A549 (cell line): ENCODE measurements around the gene MRPL36. TPM values are rescaled to one million over a fixed set of nuclear protein-coding genes. Genes with fewer than 3 reads are reported as not detected.

Experiments
- ATAC-seq, 2 experiments: fragments of 200-7000 bp in 1 of 2; fragments of >200 bp in 1 of 2; cut with Nextera tagmentation in 1 of 2; cut with Tn5 transposase in 1 of 2; 3 replicates each; pipeline versions ENCODE4 v1.8.0 to v1.9.1; 2018 to 2020; ENCODE audit warnings: mild to moderate bottlenecking in 1 of 2, moderate library complexity in 1 of 2
- CTCF ChIA-PET: fragments of 300-600 bp; sonication (Branson Sonifier 250); formaldehyde crosslinking; extraction: SDS; loops from one replicate; lab custom pipeline; 2021; ENCODE audit warnings: antibody characterized with exemption, inconsistent platforms; lab: Yijun Ruan, JAX
- POLR2A ChIA-PET: fragments of 350-600 bp; formaldehyde crosslinking; extraction: SDS; loops from one replicate; lab custom pipeline; 2021; ENCODE audit warnings: antibody characterized with exemption, inconsistent platforms; lab: Yijun Ruan, JAX
- DNase-seq, 2 experiments: peaks; one replicate each; pipeline versions ENCODE4 v3.0.0 to v3.0.0-alpha.2; 2011 to 2016; ENCODE audit warnings: low read depth in 1 of 2, low spot score in 1 of 2
- FAIRE-seq: peaks from 2 replicates; lab custom pipeline; 2011; peaks lifted over from hg19 to GRCh38; lab: Jason Lieb, UNC
- H3K27ac ChIP-seq, 2 experiments: fragments of >200 bp; sonication (Bioruptor Twin); formaldehyde crosslinking; 3 replicates each; pipeline ENCODE4 v1.5.1; 2016 to 2017
- H3K4me1 ChIP-seq: fragments of >200 bp; sonication (Bioruptor Twin); formaldehyde crosslinking; 3 replicates; pipeline ENCODE4 v1.6.1; 2016
- H3K4me2 ChIP-seq: fragments of >200 bp; sonication (Bioruptor Twin); formaldehyde crosslinking; 3 replicates; pipeline ENCODE4 v1.6.1; 2016
- H3K4me3 ChIP-seq: fragments of >200 bp; sonication (Bioruptor Twin); formaldehyde crosslinking; 3 replicates; pipeline ENCODE4 v1.5.1; 2016
- H3K9me3 ChIP-seq: fragments of >200 bp; sonication (Bioruptor Twin); formaldehyde crosslinking; 3 replicates; pipeline ENCODE4 v1.6.1; 2016
- CEBPB ChIP-seq, 2 experiments: fragments of >200 bp in 1 of 2; sonication (Bioruptor Twin) in 1 of 2; formaldehyde crosslinking in 1 of 2; IDR thresholded peaks; 2 replicates each; pipeline ENCODE4 v1.6.1; 2012 to 2016
- CHD2 ChIP-seq: fragments of 150-350 bp; IDR thresholded peaks from 2 replicates; pipeline ENCODE4 v1.6.1; 2014; ENCODE audit warnings: low read length; ENCODE audit not compliant: partially characterized antibody
- EHF ChIP-seq: fragments of 250-450 bp; sonication (Bioruptor Pico); IDR thresholded peaks from 2 replicates; pipeline ENCODE4 v1.5.0; 2020; ENCODE audit warnings: mild to moderate bottlenecking
- EP300 ChIP-seq, 2 experiments: fragments of >200 bp; sonication (Bioruptor Twin); formaldehyde crosslinking; IDR thresholded peaks; 2 replicates in 1 of 2; 3 replicates in 1 of 2; pipeline ENCODE4 v1.6.1; 2016 to 2017
- ESRRA ChIP-seq: fragments of 150-350 bp; IDR thresholded peaks from 2 replicates; pipeline ENCODE4 v1.6.1; 2014; ENCODE audit warnings: mild to moderate bottlenecking, low read length, borderline replicate concordance
- FOXS1 ChIP-seq: fragments of 250-450 bp; sonication (Bioruptor Pico); IDR thresholded peaks from 2 replicates; pipeline ENCODE4 v1.5.0; 2020; ENCODE audit warnings: mild to moderate bottlenecking, moderate library complexity
- HOXA7 ChIP-seq: fragments of 250-450 bp; sonication (Bioruptor Pico); IDR thresholded peaks from 2 replicates; pipeline ENCODE4 v1.5.0; 2020; ENCODE audit warnings: mild to moderate bottlenecking, moderate library complexity
- HOXB5 ChIP-seq: fragments of 250-450 bp; sonication (Bioruptor Pico); IDR thresholded peaks from 2 replicates; pipeline ENCODE4 v1.5.0; 2020; ENCODE audit warnings: mild to moderate bottlenecking, moderate library complexity
- JUN ChIP-seq, 2 experiments: fragments of >200 bp; sonication (Bioruptor Twin); formaldehyde crosslinking; IDR thresholded peaks; 2 replicates in 1 of 2; 3 replicates in 1 of 2; pipeline ENCODE4 v1.6.1; 2016 to 2017
- KDM1A ChIP-seq: fragments of 200-600 bp; sonication (generic); IDR thresholded peaks from 2 replicates; pipeline ENCODE4 v1.6.1; 2016; ENCODE audit warnings: low read depth, mild to moderate bottlenecking
- KDM5A ChIP-seq: fragments of 200-600 bp; sonication (generic); IDR thresholded peaks from 2 replicates; pipeline ENCODE4 v1.6.1; 2016; ENCODE audit warnings: antibody characterized with exemption, mild to moderate bottlenecking
- PBX3 ChIP-seq: IDR thresholded peaks from 2 replicates; pipeline ENCODE4 v1.6.1; 2012
- POLR2A ChIP-seq: IDR thresholded peaks from 2 replicates; pipeline ENCODE4 v1.6.1; 2012; ENCODE audit warnings: mild to moderate bottlenecking, low read length
- RAD21 ChIP-seq, 2 experiments: fragments of >200 bp in 1 of 2; sonication (Bioruptor Twin) in 1 of 2; formaldehyde crosslinking in 1 of 2; IDR thresholded peaks in 1 of 2; conservative IDR thresholded peaks in 1 of 2; 2 replicates in 1 of 2; 3 replicates in 1 of 2; pipeline ENCODE4 v1.6.1; 2012 to 2018; ENCODE audit warnings: inconsistent platforms in 1 of 2
- RARB ChIP-seq: fragments of 250-450 bp; sonication (Bioruptor Pico); IDR thresholded peaks from 2 replicates; pipeline ENCODE4 v1.8.0; 2021; ENCODE audit warnings: mild to moderate bottlenecking, moderate library complexity
- RCOR1 ChIP-seq: fragments of 150-350 bp; IDR thresholded peaks from 2 replicates; pipeline ENCODE4 v1.6.1; 2014; ENCODE audit warnings: antibody characterized with exemption, low read length, low read depth
- RNF2 ChIP-seq: fragments of 200-600 bp; sonication (generic); IDR thresholded peaks from 2 replicates; pipeline ENCODE4 v1.6.1; 2016; ENCODE audit warnings: low read depth, mild to moderate bottlenecking, antibody characterized with exemption, moderate library complexity, borderline replicate concordance
- ZC3H11A ChIP-seq: fragments of 450-650 bp; IDR thresholded peaks from 2 replicates; pipeline ENCODE4 v1.6.1; 2014; ENCODE audit warnings: antibody characterized with exemption, mild to moderate bottlenecking
- ZSCAN20 ChIP-seq: fragments of 250-450 bp; sonication (Bioruptor Pico); IDR thresholded peaks from 2 replicates; pipeline ENCODE4 v1.8.0; 2022; ENCODE audit warnings: mild to moderate bottlenecking, moderate library complexity
- WGBS: methylation state at CpG from one replicate; pipeline ENCODE4 v1.1.6; 2017; ENCODE audit errors: missing lambda C conversion rate; 5-methylcytosine and 5-hydroxymethylcytosine counted together
- polyA plus RNA-seq, 4 experiments: library from polyadenylated mRNA; depleted of rRNA in 3 of 4; stranded (reverse); fragments of >200 nt; fragmentation: RNase III in 1 of 4; extraction: RNeasy Plus Mini Kit Qiagen cat#74134 plus additional on column Dnase treatment in 1 of 4; gene quantifications; 2 replicates in 3 of 4; 3 replicates in 1 of 4; pipeline ENCODE4 v1.2.3, GENCODE V29; 2011 to 2017
- TF ChIP-seq, protein P1 (sequence below): fragments of 150-350 bp; IDR thresholded peaks from 2 replicates; pipeline ENCODE4 v1.6.1; 2014; ENCODE audit warnings: low read depth, mild to moderate bottlenecking, low read length
- TF ChIP-seq, protein P2 (sequence below): IDR thresholded peaks from 2 replicates; pipeline ENCODE4 v1.6.1; 2012
- TF ChIP-seq, protein P3 (sequence below): fragments of >200 bp; sonication (Bioruptor Twin); formaldehyde crosslinking; IDR thresholded peaks from 3 replicates; pipeline ENCODE4 v1.5.1; 2016
- TF ChIP-seq, protein P4 (sequence below): IDR thresholded peaks from 2 replicates; pipeline ENCODE4 v1.6.1; 2012; ENCODE audit warnings: low read depth, borderline replicate concordance

Gene MRPL36
- polyA plus RNA-seq, 2 of the 4 experiments (the other 2 are of a cell fraction) = 114 to 127 TPM

GRCh38 chr5:1806199-1806598, 6.6 kb upstream of the MRPL36 start:
- no peak for TF ChIP-seq ESRRA
- TF ChIP-seq, protein P1, sequence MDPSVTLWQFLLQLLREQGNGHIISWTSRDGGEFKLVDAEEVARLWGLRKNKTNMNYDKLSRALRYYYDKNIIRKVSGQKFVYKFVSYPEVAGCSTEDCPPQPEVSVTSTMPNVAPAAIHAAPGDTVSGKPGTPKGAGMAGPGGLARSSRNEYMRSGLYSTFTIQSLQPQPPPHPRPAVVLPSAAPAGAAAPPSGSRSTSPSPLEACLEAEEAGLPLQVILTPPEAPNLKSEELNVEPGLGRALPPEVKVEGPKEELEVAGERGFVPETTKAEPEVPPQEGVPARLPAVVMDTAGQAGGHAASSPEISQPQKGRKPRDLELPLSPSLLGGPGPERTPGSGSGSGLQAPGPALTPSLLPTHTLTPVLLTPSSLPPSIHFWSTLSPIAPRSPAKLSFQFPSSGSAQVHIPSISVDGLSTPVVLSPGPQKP = no peak
- TF ChIP-seq ZSCAN20 = no peak
- TF ChIP-seq RCOR1 = no peak
- no peak for TF ChIP-seq FOXS1 (CRISPR knock-in tag)
- FAIRE-seq (no peak), ATAC-seq (no peak), DNase-seq (no peak)
- peaks cover 7% of the 10 kb centered on the region; the same call in 1 of the 3 replicates for H3K4me1 ChIP-seq
- no peaks in the 10 kb centered on the region for H3K9me3 ChIP-seq
- ChIA-PET CTCF (no interaction called here), POLR2A (no interaction called here)
- no peak overlapping the region for H3K27ac ChIP-seq
- 92% methylated on average over 10 of the region's 15 CpGs for WGBS
- no peak overlapping the region for H3K4me2 ChIP-seq
- H3K4me3 ChIP-seq = no peak overlapping the region

DNA sequence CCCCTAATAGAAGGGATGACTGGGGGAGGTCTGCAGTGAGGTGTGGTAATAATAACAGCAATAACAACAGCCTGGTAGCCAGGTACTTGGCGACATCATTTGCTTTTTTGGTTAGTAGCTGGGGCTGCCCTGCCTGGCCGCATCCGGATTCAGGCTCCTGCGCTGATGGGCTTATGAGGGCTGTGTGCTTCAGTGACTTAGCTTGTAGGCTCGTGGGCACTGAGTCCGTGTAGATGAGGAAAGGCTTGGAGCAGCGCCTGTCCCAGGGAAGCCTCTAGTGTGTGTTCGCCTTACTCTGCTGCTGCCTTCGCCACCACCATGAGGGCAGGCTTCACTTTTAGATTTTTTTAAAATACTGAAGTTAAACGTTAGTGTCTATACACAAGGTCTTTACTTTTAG, 6.1 kb upstream of the MRPL36 start:
- CTCF ChIA-PET = no interaction called here
- WGBS = 97% methylated on average over 10 of the region's 10 CpGs
- no peak for TF ChIP-seq JUN (IDR thresholded peaks at IDR 0.05)
- no peak for TF ChIP-seq KDM5A
- TF ChIP-seq EP300 (IDR thresholded peaks at IDR 0.05) = no peak
- no peak for TF ChIP-seq HOXA7 (CRISPR knock-in tag)
- TF ChIP-seq ZC3H11A = no peak
- no peak for TF ChIP-seq RARB
- no peak for TF ChIP-seq PBX3
- no peak for TF ChIP-seq CEBPB (IDR thresholded peaks at IDR 0.05)
- TF ChIP-seq, protein P2, sequence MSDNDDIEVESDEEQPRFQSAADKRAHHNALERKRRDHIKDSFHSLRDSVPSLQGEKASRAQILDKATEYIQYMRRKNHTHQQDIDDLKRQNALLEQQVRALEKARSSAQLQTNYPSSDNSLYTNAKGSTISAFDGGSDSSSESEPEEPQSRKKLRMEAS = no peak
- TF ChIP-seq, protein P3, sequence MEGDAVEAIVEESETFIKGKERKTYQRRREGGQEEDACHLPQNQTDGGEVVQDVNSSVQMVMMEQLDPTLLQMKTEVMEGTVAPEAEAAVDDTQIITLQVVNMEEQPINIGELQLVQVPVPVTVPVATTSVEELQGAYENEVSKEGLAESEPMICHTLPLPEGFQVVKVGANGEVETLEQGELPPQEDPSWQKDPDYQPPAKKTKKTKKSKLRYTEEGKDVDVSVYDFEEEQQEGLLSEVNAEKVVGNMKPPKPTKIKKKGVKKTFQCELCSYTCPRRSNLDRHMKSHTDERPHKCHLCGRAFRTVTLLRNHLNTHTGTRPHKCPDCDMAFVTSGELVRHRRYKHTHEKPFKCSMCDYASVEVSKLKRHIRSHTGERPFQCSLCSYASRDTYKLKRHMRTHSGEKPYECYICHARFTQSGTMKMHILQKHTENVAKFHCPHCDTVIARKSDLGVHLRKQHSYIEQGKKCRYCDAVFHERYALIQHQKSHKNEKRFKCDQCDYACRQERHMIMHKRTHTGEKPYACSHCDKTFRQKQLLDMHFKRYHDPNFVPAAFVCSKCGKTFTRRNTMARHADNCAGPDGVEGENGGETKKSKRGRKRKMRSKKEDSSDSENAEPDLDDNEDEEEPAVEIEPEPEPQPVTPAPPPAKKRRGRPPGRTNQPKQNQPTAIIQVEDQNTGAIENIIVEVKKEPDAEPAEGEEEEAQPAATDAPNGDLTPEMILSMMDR = no peak
- no peak for TF ChIP-seq EHF (CRISPR knock-in tag)
- TF ChIP-seq HOXB5 (CRISPR knock-in tag) = no peak
- no peak for TF ChIP-seq RNF2
- no peak for TF ChIP-seq RAD21 (conservative IDR thresholded peaks at IDR 0.05 in 1 of 2, IDR thresholded peaks at IDR 0.05 in 1 of 2)
- TF ChIP-seq CHD2 = no peak
- TF ChIP-seq, protein P4, sequence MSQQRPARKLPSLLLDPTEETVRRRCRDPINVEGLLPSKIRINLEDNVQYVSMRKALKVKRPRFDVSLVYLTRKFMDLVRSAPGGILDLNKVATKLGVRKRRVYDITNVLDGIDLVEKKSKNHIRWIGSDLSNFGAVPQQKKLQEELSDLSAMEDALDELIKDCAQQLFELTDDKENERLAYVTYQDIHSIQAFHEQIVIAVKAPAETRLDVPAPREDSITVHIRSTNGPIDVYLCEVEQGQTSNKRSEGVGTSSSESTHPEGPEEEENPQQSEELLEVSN = no peak
- no peak for TF ChIP-seq KDM1A
- no peak for TF ChIP-seq POLR2A
- no peak for TF ChIP-seq RCOR1

More for the DNA sequence above, 6.1 kb upstream of the MRPL36 start:
- ATAC-seq (no peak), DNase-seq (no peak), FAIRE-seq (no peak)
- POLR2A ChIA-PET = no interaction called here
- H3K4me1 ChIP-seq = peaks cover 7% of the 10 kb centered on the region; the same call in 1 of the 3 replicates
- H3K4me3 ChIP-seq = no peak overlapping the region
- H3K27ac ChIP-seq = no peak overlapping the region
- H3K4me2 ChIP-seq = no peak overlapping the region
- no peaks in the 10 kb centered on the region for H3K9me3 ChIP-seq
